SK-N-MC (cell line): ENCODE results near the gene TAF4.

Experiments used
- EZH2 ChIP-seq: fragments of 200-600 bp; sonication (generic); IDR thresholded peaks from one replicate; pipeline ENCODE4 v1.6.1; 2017; ENCODE audit warnings: antibody characterized with exemption
- POLR2AphosphoS5 ChIP-seq: IDR thresholded peaks from 2 replicates; pipeline ENCODE4 v1.6.1; 2012; ENCODE audit warnings: mild to moderate bottlenecking, low read depth, low read length, borderline replicate concordance

GRCh38 chr20:61976263-61976643 lies 89.4 kb downstream of the TAF4 start:
- TF ChIP-seq POLR2AphosphoS5 (no peak), EZH2 (no peak)
